CD8-positive, alpha-beta memory T cell (primary cell): Measurements from ENCODE around the gene SHROOM3. TPM values are rescaled to one million over a fixed set of nuclear protein-coding genes. Genes with fewer than 3 reads are reported as not detected.

Source experiments
- CTCF ChIA-PET: fragments of 350-600 bp; sonication (Branson Sonifier 250); formaldehyde crosslinking; loops from one replicate; lab custom pipeline; 2021; ENCODE audit warnings: antibody characterized with exemption; lab: Charles Lee
- POLR2A ChIA-PET: fragments of 350-600 bp; sonication (Branson Sonifier 250); formaldehyde crosslinking; loops from one replicate; lab custom pipeline; 2021; ENCODE audit warnings: antibody characterized with exemption; lab: Charles Lee
- DNase-seq, 5 donors: peaks; one replicate each; pipeline versions ENCODE4 v3.0.0 to v3.0.0-alpha.2; 2020 to 2022; ENCODE audit warnings: mixed read lengths in 1 of 5
- H3K27ac ChIP-seq: one replicate; pipeline ENCODE4 v1.7.0; 2013; ENCODE audit warnings: low read depth, mild to moderate bottlenecking, low read length, moderate library complexity
- H3K27me3 ChIP-seq: 2 replicates; pipeline ENCODE4 v1.7.0; 2013; ENCODE audit warnings: low read length, mild to moderate bottlenecking; ENCODE audit not compliant: insufficient read depth, poor library complexity, severe bottlenecking
- H3K36me3 ChIP-seq: 2 replicates; pipeline ENCODE4 v1.7.0; 2013; ENCODE audit warnings: mild to moderate bottlenecking, low read length, moderate library complexity; ENCODE audit not compliant: insufficient read depth
- H3K4me1 ChIP-seq: 2 replicates; pipeline ENCODE4 v1.7.0; 2013; ENCODE audit warnings: mild to moderate bottlenecking, low read length, moderate library complexity; ENCODE audit not compliant: insufficient read depth
- H3K4me3 ChIP-seq: 2 replicates; pipeline ENCODE4 v1.7.0; 2013; ENCODE audit warnings: mild to moderate bottlenecking, low read length
- H3K9me3 ChIP-seq: 2 replicates; pipeline ENCODE4 v1.7.0; 2013; ENCODE audit warnings: mild to moderate bottlenecking, low read length
- H3K27ac Mint-ChIP-seq, 8 donors: one replicate each; pipeline ENCODE4 v1.8.0; 2020 to 2021; ENCODE audit warnings: mixed read lengths in 8 of 8, mild to moderate bottlenecking in 6 of 8, inconsistent platforms in 3 of 8, moderate library complexity in 3 of 8
- H3K27me3 Mint-ChIP-seq, 2 donors: one replicate each; pipeline ENCODE4 v1.8.0; 2020 to 2021; ENCODE audit warnings: mixed read lengths in 2 of 2, mild to moderate bottlenecking in 1 of 2, moderate library complexity in 1 of 2
- H3K36me3 Mint-ChIP-seq, 3 donors: one replicate each; pipeline ENCODE4 v1.8.0; 2020 to 2021; ENCODE audit warnings: mixed read lengths in 3 of 3, inconsistent platforms in 1 of 3, mild to moderate bottlenecking in 1 of 3
- H3K4me1 Mint-ChIP-seq, 3 donors: one replicate each; pipeline ENCODE4 v1.8.0; 2020 to 2021; ENCODE audit warnings: mixed read lengths in 3 of 3, inconsistent platforms in 1 of 3, mild to moderate bottlenecking in 1 of 3
- H3K4me3 Mint-ChIP-seq, 7 donors: one replicate each; pipeline ENCODE4 v1.8.0; 2020 to 2021; ENCODE audit warnings: mixed read lengths in 7 of 7, mild to moderate bottlenecking in 6 of 7, moderate library complexity in 4 of 7, inconsistent platforms in 2 of 7
- H3K9me3 Mint-ChIP-seq, 5 donors: one replicate each; pipeline ENCODE4 v1.8.0; 2020 to 2022; ENCODE audit warnings: mixed read lengths in 5 of 5, mild to moderate bottlenecking in 3 of 5, moderate library complexity in 2 of 5, inconsistent platforms in 1 of 5
- polyA plus RNA-seq: library from polyadenylated mRNA; unstranded; fragments of 300-500 nt; fragmentation: Illumina TruSeq; gene quantifications from one replicate; pipeline ENCODE4 v1.2.3, GENCODE V29; 2021
- total RNA-seq, 2 experiments: library from RNA; stranded (reverse); gene quantifications; one replicate each; pipeline ENCODE4 v1.2.3, GENCODE V29; 2021

SHROOM3 gene
- total and polyA plus RNA-seq, 3 experiments from 2014 or later = not detected

DNA sequence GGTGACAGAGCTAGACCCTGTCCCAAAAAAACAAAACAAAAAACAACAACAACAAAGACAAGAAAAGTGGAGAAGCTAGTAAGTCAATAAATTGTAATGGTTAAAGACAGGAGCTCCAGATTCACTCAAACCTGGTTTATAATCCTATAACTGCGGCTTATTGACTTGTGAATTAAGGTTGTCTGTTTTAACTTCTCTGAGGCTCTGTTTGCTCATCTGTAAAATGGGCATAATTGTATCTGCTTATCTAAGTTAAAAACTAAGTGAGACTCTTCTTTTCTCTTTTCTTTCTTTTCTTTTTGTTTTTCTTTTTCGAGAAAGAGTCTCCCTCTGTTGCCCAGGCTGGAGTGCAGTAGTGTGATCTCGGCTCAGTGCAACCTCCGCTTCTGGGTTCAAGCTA is 378.0 kb downstream of the SHROOM3 start:
- Histone ChIP-seq H3K27me3 (no peaks in the 10 kb centered on the region), H3K4me1 (no peaks in the 10 kb centered on the region), H3K4me3 (no peak overlapping the region), H3K36me3 (no peaks in the 10 kb centered on the region), H3K9me3 (no peaks in the 10 kb centered on the region), H3K27ac (no peak overlapping the region)
- Mint-ChIP-seq H3K36me3 (no peaks in the 10 kb centered on the region), H3K9me3 (peaks cover 0 to 8% (median 5%) of the 10 kb centered on the region in 5 donors), H3K4me3 (no peak overlapping the region), H3K4me1 (no peaks in the 10 kb centered on the region), H3K27me3 (peaks cover 4 to 6% of the 10 kb centered on the region in 2 donors), H3K27ac (no peak overlapping the region)
- CTCF ChIA-PET = no interaction called here
- DNase-seq = no peak
- POLR2A ChIA-PET = no interaction called here

GRCh38 chr4:76821641-76822040 is 386.6 kb downstream of the SHROOM3 start:
- Histone ChIP-seq H3K27me3 (no peaks in the 10 kb centered on the region), H3K4me1 (no peaks in the 10 kb centered on the region), H3K4me3 (no peak overlapping the region), H3K9me3 (no peaks in the 10 kb centered on the region), H3K36me3 (no peaks in the 10 kb centered on the region), H3K27ac (no peak overlapping the region)
- ChIA-PET POLR2A (no interaction called here), CTCF (no interaction called here)
- Mint-ChIP-seq H3K4me1 (peaks cover 0 to 2% (median 0%) of the 10 kb centered on the region in 3 donors), H3K27me3 (peaks cover 27 to 36% of the 10 kb centered on the region in 2 donors), H3K9me3 (peaks cover 2 to 11% (median 5%) of the 10 kb centered on the region in 5 donors), H3K4me3 (no peak overlapping the region), H3K36me3 (peaks cover 0 to 5% (median 1%) of the 10 kb centered on the region in 3 donors), H3K27ac (no peak overlapping the region)
- no peak for DNase-seq

GRCh38 chr4:76822303-76822702 is 387.3 kb downstream of the SHROOM3 start:
- Mint-ChIP-seq H3K9me3 (peaks cover 2 to 11% (median 5%) of the 10 kb centered on the region in 5 donors), H3K4me3 (no peak overlapping the region), H3K36me3 (peaks cover 0 to 5% (median 1%) of the 10 kb centered on the region in 3 donors), H3K27me3 (peaks cover 23 to 40% of the 10 kb centered on the region in 2 donors), H3K27ac (no peak overlapping the region), H3K4me1 (peaks cover 0 to 2% (median 0%) of the 10 kb centered on the region in 3 donors)
- Histone ChIP-seq H3K36me3 (no peaks in the 10 kb centered on the region), H3K9me3 (no peaks in the 10 kb centered on the region), H3K4me3 (no peak overlapping the region), H3K4me1 (no peaks in the 10 kb centered on the region), H3K27ac (no peak overlapping the region), H3K27me3 (no peaks in the 10 kb centered on the region)
- no peak for DNase-seq
- POLR2A ChIA-PET = no interaction called here
- CTCF ChIA-PET = no interaction called here

GRCh38 chr4:76823495-76823894 is 388.5 kb downstream of the SHROOM3 start:
- no peaks in the 10 kb centered on the region for H3K4me1 ChIP-seq
- H3K36me3 ChIP-seq = no peaks in the 10 kb centered on the region
- Mint-ChIP-seq H3K36me3 (peaks cover 0 to 5% (median 1%) of the 10 kb centered on the region in 3 donors), H3K4me1 (peaks cover 0 to 2% (median 0%) of the 10 kb centered on the region in 3 donors), H3K4me3 (no peak overlapping the region), H3K27me3 (peaks cover 21 to 40% of the 10 kb centered on the region in 2 donors), H3K9me3 (peaks cover 2 to 11% (median 5%) of the 10 kb centered on the region in 5 donors), H3K27ac (peak overlapping the region in 1 of 8 donors; percentile 21)
- no peaks in the 10 kb centered on the region for H3K27me3 ChIP-seq
- ChIA-PET CTCF (no interaction called here), POLR2A (no interaction called here)
- H3K9me3 ChIP-seq = no peaks in the 10 kb centered on the region
- no peak overlapping the region for H3K4me3 ChIP-seq
- DNase-seq = no peak
- H3K27ac ChIP-seq = no peak overlapping the region

- CTCF ChIA-PET = no interaction called here
- no peaks in the 10 kb centered on the region for H3K36me3 ChIP-seq
Measured at GRCh38 chr4:76830612-76830963, 395.6 kb downstream of the SHROOM3 start.

DNA sequence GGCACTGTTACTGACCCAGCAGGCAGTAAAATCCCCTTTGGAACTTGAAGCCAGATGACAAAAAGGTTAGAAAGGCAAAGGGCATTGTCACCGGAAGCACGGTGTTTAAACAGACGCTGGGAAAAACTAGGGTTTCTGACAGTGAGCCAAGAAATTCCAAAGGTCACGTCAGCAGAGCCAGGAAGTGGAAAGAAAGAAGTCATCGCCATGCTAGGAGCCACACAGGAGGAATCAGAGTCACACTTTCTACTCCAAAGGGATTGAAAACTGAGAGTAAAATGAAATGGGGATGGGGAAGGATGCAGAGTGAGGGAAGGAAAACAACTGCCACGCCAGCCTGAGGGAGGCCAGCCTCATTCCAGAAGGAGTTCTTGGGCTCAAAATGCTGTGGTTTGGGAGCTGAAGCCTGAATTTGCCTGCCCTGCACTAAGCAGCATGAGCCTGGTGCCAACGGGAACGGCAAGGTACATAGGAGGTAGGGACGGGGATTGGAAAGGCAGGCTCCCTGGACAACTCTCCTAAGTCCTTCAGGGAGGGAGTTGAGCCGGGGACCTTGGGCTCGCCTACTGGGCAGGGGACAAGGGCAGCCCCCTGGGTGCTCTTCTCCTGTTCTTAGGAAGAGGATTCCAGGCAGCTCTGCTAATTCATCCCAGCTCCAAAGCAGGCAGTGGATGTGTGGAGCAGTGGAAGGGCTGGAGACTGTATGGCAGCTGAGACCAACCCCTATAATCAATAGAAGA is 396.1 kb downstream of the SHROOM3 start:
- Histone ChIP-seq H3K27ac (no peak overlapping the region), H3K36me3 (no peaks in the 10 kb centered on the region), H3K27me3 (no peaks in the 10 kb centered on the region), H3K4me1 (no peaks in the 10 kb centered on the region), H3K4me3 (no peak overlapping the region), H3K9me3 (no peaks in the 10 kb centered on the region)
- ChIA-PET POLR2A (no interaction called here), CTCF (no interaction called here)
- H3K9me3 Mint-ChIP-seq = peaks cover 0 to 4% (median 0%) of the 10 kb centered on the region in 5 donors
- no peak overlapping the region for H3K4me3 Mint-ChIP-seq
- no peaks in the 10 kb centered on the region for H3K4me1 Mint-ChIP-seq
- DNase-seq = no peak
- no peaks in the 10 kb centered on the region for H3K36me3 Mint-ChIP-seq
- no peak overlapping the region for H3K27ac Mint-ChIP-seq
- peaks cover 3 to 10% of the 10 kb centered on the region in 2 donors for H3K27me3 Mint-ChIP-seq

More at GRCh38 chr4:76830612-76830963, 395.6 kb downstream of the SHROOM3 start:
- no peak overlapping the region for H3K4me3 ChIP-seq
- H3K4me1 ChIP-seq = no peaks in the 10 kb centered on the region
- H3K27me3 Mint-ChIP-seq = peaks cover 4 to 10% of the 10 kb centered on the region in 2 donors
- H3K9me3 Mint-ChIP-seq = peaks cover 0 to 4% (median 0%) of the 10 kb centered on the region in 5 donors
- H3K36me3 Mint-ChIP-seq = no peaks in the 10 kb centered on the region
- POLR2A ChIA-PET = no interaction called here
- H3K4me1 Mint-ChIP-seq = no peaks in the 10 kb centered on the region
- no peak for DNase-seq
- H3K27ac Mint-ChIP-seq = no peak overlapping the region
- H3K27me3 ChIP-seq = no peaks in the 10 kb centered on the region
- no peak overlapping the region for H3K4me3 Mint-ChIP-seq
- no peak overlapping the region for H3K27ac ChIP-seq
- no peaks in the 10 kb centered on the region for H3K9me3 ChIP-seq

- Histone ChIP-seq H3K9me3 (no peaks in the 10 kb centered on the region), H3K4me1 (no peaks in the 10 kb centered on the region), H3K27me3 (no peaks in the 10 kb centered on the region), H3K27ac (no peak overlapping the region), H3K36me3 (no peaks in the 10 kb centered on the region), H3K4me3 (no peak overlapping the region)
- Mint-ChIP-seq H3K27ac (no peak overlapping the region), H3K36me3 (no peaks in the 10 kb centered on the region), H3K9me3 (peaks cover 0 to 4% (median 0%) of the 10 kb centered on the region in 5 donors), H3K4me3 (no peak overlapping the region), H3K27me3 (peaks cover 3 to 6% of the 10 kb centered on the region in 2 donors), H3K4me1 (no peaks in the 10 kb centered on the region)
- ChIA-PET CTCF (no interaction called here), POLR2A (no interaction called here)
- DNase-seq = no peak
Measured at GRCh38 chr4:76831711-76832373, 396.8 kb downstream of the SHROOM3 start.
